Testis (tissue), 2 donors: ENCODE results near the gene TET1.

ENCODE experiments used
- CTCF ChIP-seq, 3 experiments: fragments of 450-650 bp in 2 of 3; fragments of 200-600 bp in 1 of 3; sonication (generic) in 1 of 3; IDR thresholded peaks; one replicate each; pipeline ENCODE4 v1.5.1; 2016 to 2019; ENCODE audit warnings: antibody characterized with exemption in 3 of 3, mild to moderate bottlenecking in 2 of 3, moderate library complexity in 1 of 3
- POLR2A ChIP-seq: fragments of 450-650 bp; IDR thresholded peaks from one replicate; pipeline ENCODE4 v1.6.1; 2017; ENCODE audit warnings: antibody characterized with exemption, mild to moderate bottlenecking, moderate library complexity

GRCh38 chr10:68543004-68543918, 16.9 kb upstream of the TET1 start:
- TF ChIP-seq CTCF (IDR thresholded peaks at IDR 0.05) (no peak), POLR2A (no peak)
